WTC11 (cell line): ENCODE measurements around the gene TMEM121B. TPM values are rescaled to one million over a fixed set of nuclear protein-coding genes. Genes with fewer than 3 reads are reported as not detected.

Experiments used
- ATAC-seq: fragments of 200-7000 bp; cut with Tn5 transposase; 2 replicates; pipeline ENCODE4 v1.10.0; 2021; ENCODE audit warnings: mild to moderate bottlenecking, moderate library complexity
- CTCF ChIA-PET: fragments of 300-600 bp; sonication (Branson Sonifier 250); formaldehyde crosslinking; loops from one replicate; lab custom pipeline; 2021; ENCODE audit warnings: antibody characterized with exemption; lab: Charles Lee
- POLR2A ChIA-PET: fragments of 350-600 bp; sonication (Branson Sonifier 250); formaldehyde crosslinking; loops from one replicate; lab custom pipeline; 2021; ENCODE audit warnings: antibody characterized with exemption; lab: Charles Lee
- DNase-seq: peaks from one replicate; pipeline ENCODE4 v3.0.0; 2021; ENCODE audit warnings: low spot score
- H3K27ac Mint-ChIP-seq: 2 replicates; pipeline ENCODE4 v1.8.0; 2021; ENCODE audit warnings: mixed read lengths
- H3K27me3 Mint-ChIP-seq: 2 replicates; pipeline ENCODE4 v1.8.0; 2021; ENCODE audit warnings: low read depth, mild to moderate bottlenecking, moderate library complexity, mixed read lengths
- H3K36me3 Mint-ChIP-seq: 2 replicates; pipeline ENCODE4 v1.8.0; 2021; ENCODE audit warnings: mixed read lengths
- H3K4me1 Mint-ChIP-seq: 2 replicates; pipeline ENCODE4 v1.8.0; 2022; ENCODE audit warnings: mixed read lengths
- H3K4me3 Mint-ChIP-seq: 2 replicates; pipeline ENCODE4 v1.8.0; 2021; ENCODE audit warnings: mild to moderate bottlenecking, moderate library complexity, mixed read lengths
- H3K9me3 Mint-ChIP-seq: 2 replicates; pipeline ENCODE4 v1.8.0; 2021; ENCODE audit warnings: mixed read lengths
- AR ChIP-seq: fragments of 250-450 bp; sonication (Bioruptor Pico); IDR thresholded peaks from 2 replicates; pipeline ENCODE4 v1.9.0; 2021; ENCODE audit warnings: mild to moderate bottlenecking
- JUN ChIP-seq: sonication (generic); formaldehyde crosslinking; IDR thresholded peaks from 2 replicates; pipeline ENCODE4 v1.8.0; 2023; ENCODE audit warnings: mild to moderate bottlenecking, missing genetic modification reagents
- KAT7 ChIP-seq: sonication (generic); formaldehyde crosslinking; IDR thresholded peaks from 2 replicates; pipeline ENCODE4 v1.8.1; 2023; ENCODE audit warnings: missing genetic modification reagents, mild to moderate bottlenecking, borderline replicate concordance
- MXD4 ChIP-seq: fragments of 250-450 bp; sonication (Bioruptor Pico); IDR thresholded peaks from 2 replicates; pipeline ENCODE4 v1.8.0; 2021; ENCODE audit warnings: mild to moderate bottlenecking, moderate library complexity, borderline replicate concordance
- NR2C2 ChIP-seq: sonication (generic); formaldehyde crosslinking; IDR thresholded peaks from 2 replicates; pipeline ENCODE4 v1.8.0; 2022; ENCODE audit warnings: mild to moderate bottlenecking, missing genetic modification reagents
- OVOL2 ChIP-seq: fragments of 250-450 bp; sonication (Bioruptor Pico); IDR thresholded peaks from 2 replicates; pipeline ENCODE4 v1.9.0; 2021; ENCODE audit warnings: mild to moderate bottlenecking, borderline replicate concordance
- SOX15 ChIP-seq: fragments of 250-450 bp; sonication (Bioruptor Pico); IDR thresholded peaks from 2 replicates; pipeline ENCODE4 v1.9.0; 2021; ENCODE audit warnings: mild to moderate bottlenecking
- TCF7 ChIP-seq: sonication (generic); formaldehyde crosslinking; IDR thresholded peaks from 2 replicates; pipeline ENCODE4 v1.8.0; 2022; ENCODE audit warnings: mild to moderate bottlenecking, low read depth, missing genetic modification reagents, moderate library complexity
- TEAD4 ChIP-seq: sonication (generic); formaldehyde crosslinking; IDR thresholded peaks from 2 replicates; pipeline ENCODE4 v1.8.0; 2022; ENCODE audit warnings: mild to moderate bottlenecking, missing genetic modification reagents
- ZBTB21 ChIP-seq: sonication (generic); formaldehyde crosslinking; IDR thresholded peaks from 2 replicates; pipeline ENCODE4 v1.8.1; 2023; ENCODE audit warnings: mild to moderate bottlenecking, missing genetic modification reagents, borderline replicate concordance
- ZNF281 ChIP-seq: sonication (generic); formaldehyde crosslinking; IDR thresholded peaks from 2 replicates; pipeline ENCODE4 v1.8.0; 2023; ENCODE audit warnings: mild to moderate bottlenecking, missing genetic modification reagents
- ZNF423 ChIP-seq: fragments of 250-450 bp; sonication (Bioruptor Pico); IDR thresholded peaks from 2 replicates; pipeline ENCODE4 v2.1.2; 2022; ENCODE audit warnings: mild to moderate bottlenecking, moderate library complexity
- total RNA-seq: library from RNA; stranded (reverse); gene quantifications from 3 replicates; pipeline ENCODE4 v1.2.3, GENCODE V29; 2021
- TF ChIP-seq, protein P1 (sequence below): fragments of 250-450 bp; sonication (Bioruptor Pico); IDR thresholded peaks from 2 replicates; pipeline ENCODE4 v1.9.0; 2021; ENCODE audit warnings: mild to moderate bottlenecking, borderline replicate concordance
- TF ChIP-seq, protein P2 (sequence below): sonication (generic); formaldehyde crosslinking; IDR thresholded peaks from 2 replicates; pipeline ENCODE4 v1.8.1; 2022; ENCODE audit warnings: mild to moderate bottlenecking, moderate library complexity, missing genetic modification reagents
- TF ChIP-seq, protein P3 (sequence below): sonication (generic); formaldehyde crosslinking; IDR thresholded peaks from 2 replicates; pipeline ENCODE4 v1.8.0; 2022; ENCODE audit warnings: missing genetic modification reagents

TMEM121B gene
- total RNA-seq, 1 experiment from 2014 or later = 7.5 TPM

- no peaks in the 10 kb centered on the region for H3K9me3 Mint-ChIP-seq
- H3K27me3 Mint-ChIP-seq = no peaks in the 10 kb centered on the region
- peaks cover 13% of the 10 kb centered on the region for H3K4me1 Mint-ChIP-seq
- no peak for DNase-seq
- TF ChIP-seq JUN (CRISPR knock-in tag) = no peak
- TF ChIP-seq TCF7 (CRISPR knock-in tag) = no peak
- TF ChIP-seq AR = no peak
- TF ChIP-seq KAT7 (CRISPR knock-in tag) = no peak
- TF ChIP-seq SOX15 (CRISPR knock-in tag) = no peak
- TF ChIP-seq, protein P1, sequence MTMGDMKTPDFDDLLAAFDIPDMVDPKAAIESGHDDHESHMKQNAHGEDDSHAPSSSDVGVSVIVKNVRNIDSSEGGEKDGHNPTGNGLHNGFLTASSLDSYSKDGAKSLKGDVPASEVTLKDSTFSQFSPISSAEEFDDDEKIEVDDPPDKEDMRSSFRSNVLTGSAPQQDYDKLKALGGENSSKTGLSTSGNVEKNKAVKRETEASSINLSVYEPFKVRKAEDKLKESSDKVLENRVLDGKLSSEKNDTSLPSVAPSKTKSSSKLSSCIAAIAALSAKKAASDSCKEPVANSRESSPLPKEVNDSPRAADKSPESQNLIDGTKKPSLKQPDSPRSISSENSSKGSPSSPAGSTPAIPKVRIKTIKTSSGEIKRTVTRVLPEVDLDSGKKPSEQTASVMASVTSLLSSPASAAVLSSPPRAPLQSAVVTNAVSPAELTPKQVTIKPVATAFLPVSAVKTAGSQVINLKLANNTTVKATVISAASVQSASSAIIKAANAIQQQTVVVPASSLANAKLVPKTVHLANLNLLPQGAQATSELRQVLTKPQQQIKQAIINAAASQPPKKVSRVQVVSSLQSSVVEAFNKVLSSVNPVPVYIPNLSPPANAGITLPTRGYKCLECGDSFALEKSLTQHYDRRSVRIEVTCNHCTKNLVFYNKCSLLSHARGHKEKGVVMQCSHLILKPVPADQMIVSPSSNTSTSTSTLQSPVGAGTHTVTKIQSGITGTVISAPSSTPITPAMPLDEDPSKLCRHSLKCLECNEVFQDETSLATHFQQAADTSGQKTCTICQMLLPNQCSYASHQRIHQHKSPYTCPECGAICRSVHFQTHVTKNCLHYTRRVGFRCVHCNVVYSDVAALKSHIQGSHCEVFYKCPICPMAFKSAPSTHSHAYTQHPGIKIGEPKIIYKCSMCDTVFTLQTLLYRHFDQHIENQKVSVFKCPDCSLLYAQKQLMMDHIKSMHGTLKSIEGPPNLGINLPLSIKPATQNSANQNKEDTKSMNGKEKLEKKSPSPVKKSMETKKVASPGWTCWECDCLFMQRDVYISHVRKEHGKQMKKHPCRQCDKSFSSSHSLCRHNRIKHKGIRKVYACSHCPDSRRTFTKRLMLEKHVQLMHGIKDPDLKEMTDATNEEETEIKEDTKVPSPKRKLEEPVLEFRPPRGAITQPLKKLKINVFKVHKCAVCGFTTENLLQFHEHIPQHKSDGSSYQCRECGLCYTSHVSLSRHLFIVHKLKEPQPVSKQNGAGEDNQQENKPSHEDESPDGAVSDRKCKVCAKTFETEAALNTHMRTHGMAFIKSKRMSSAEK (CRISPR knock-in tag) = no peak
- no peak for TF ChIP-seq MXD4
- no peak for TF ChIP-seq ZNF423 (CRISPR knock-in tag)
- TF ChIP-seq NR2C2 (CRISPR knock-in tag) = no peak
- TF ChIP-seq, protein P2, sequence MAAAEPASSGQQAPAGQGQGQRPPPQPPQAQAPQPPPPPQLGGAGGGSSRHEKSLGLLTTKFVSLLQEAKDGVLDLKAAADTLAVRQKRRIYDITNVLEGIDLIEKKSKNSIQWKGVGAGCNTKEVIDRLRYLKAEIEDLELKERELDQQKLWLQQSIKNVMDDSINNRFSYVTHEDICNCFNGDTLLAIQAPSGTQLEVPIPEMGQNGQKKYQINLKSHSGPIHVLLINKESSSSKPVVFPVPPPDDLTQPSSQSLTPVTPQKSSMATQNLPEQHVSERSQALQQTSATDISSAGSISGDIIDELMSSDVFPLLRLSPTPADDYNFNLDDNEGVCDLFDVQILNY = no peak
- no peak for TF ChIP-seq ZNF281 (CRISPR knock-in tag)
- no peak for TF ChIP-seq TEAD4 (CRISPR knock-in tag)
- no peak for TF ChIP-seq ZBTB21 (CRISPR knock-in tag)
- TF ChIP-seq, protein P3, sequence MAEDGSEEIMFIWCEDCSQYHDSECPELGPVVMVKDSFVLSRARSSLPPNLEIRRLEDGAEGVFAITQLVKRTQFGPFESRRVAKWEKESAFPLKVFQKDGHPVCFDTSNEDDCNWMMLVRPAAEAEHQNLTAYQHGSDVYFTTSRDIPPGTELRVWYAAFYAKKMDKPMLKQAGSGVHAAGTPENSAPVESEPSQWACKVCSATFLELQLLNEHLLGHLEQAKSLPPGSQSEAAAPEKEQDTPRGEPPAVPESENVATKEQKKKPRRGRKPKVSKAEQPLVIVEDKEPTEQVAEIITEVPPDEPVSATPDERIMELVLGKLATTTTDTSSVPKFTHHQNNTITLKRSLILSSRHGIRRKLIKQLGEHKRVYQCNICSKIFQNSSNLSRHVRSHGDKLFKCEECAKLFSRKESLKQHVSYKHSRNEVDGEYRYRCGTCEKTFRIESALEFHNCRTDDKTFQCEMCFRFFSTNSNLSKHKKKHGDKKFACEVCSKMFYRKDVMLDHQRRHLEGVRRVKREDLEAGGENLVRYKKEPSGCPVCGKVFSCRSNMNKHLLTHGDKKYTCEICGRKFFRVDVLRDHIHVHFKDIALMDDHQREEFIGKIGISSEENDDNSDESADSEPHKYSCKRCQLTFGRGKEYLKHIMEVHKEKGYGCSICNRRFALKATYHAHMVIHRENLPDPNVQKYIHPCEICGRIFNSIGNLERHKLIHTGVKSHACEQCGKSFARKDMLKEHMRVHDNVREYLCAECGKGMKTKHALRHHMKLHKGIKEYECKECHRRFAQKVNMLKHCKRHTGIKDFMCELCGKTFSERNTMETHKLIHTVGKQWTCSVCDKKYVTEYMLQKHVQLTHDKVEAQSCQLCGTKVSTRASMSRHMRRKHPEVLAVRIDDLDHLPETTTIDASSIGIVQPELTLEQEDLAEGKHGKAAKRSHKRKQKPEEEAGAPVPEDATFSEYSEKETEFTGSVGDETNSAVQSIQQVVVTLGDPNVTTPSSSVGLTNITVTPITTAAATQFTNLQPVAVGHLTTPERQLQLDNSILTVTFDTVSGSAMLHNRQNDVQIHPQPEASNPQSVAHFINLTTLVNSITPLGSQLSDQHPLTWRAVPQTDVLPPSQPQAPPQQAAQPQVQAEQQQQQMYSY = no peak
- TF ChIP-seq OVOL2 = no peak
- no peak overlapping the region for H3K4me3 Mint-ChIP-seq
- CTCF ChIA-PET = interaction anchor here (0.7 to 1.6 kb wide), 4 partner anchors 15 to 40 kb away, joined by 3 to 7 read pairs (median 6); no protein-coding TSS in a partner anchor
- H3K36me3 Mint-ChIP-seq = peaks cover 23% of the 10 kb centered on the region
- POLR2A ChIA-PET = interaction anchor here (0.7 to 1.1 kb wide), 2 partner anchors 16 to 215 kb away, joined by 3 read pairs; no protein-coding TSS in a partner anchor
- peak overlapping the region; percentile 58 for H3K27ac Mint-ChIP-seq
- no peak for ATAC-seq
Observed at GRCh38 chr22:17135153-17135760, 14.1 kb upstream of the TMEM121B start.
